ENCODE data around the gene STAM.

STAM gene

DNA sequence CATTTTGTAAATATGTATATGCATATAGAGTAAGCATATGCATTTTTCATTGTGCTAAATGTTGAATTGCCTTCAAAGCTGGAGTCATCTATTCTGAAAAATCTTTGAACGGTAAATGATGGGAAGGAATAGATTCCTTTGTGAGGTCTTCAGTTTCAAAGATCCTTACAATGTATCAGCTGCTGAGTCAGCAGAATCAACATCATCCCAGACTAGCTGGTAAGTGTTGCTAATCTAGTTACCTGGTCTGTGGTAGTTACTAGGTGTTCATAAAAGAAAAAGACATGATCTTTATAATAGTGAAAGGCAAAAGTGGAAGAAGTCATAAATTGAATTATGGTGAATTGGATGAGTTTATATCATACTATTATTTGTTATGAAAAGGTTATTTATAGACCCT, 10.6 kb upstream of the STAM start:
- peak; percentile 48 for FAIRE-seq
- no peak for TF ChIP-seq POLR2A (IDR thresholded peaks at IDR 0.05; ENCODE audit: low read depth, low read length)
- no peak for DNase-seq (ENCODE audit: insufficient read length, low spot score)

DNA sequence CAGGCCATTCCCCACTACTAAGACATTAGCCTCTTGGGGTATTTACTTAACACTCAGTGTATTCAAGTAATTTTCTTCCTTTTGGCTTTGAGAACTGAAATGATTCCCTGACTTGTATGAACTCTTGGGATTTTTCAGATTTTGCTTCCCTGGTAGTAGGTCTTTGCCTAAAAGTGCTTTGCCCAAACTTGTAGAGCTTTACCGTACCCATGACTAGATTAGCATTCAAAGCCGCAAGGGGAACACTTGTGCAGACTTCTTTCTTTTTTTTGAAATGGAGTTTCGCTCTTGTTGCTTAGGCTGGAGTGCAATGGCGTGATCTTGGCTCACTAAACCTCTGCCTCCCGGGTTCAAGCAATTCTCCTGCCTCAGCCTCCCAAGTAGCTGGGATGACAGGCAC, 6.1 kb upstream of the STAM start:
- FAIRE-seq, result no peak
- DNase-seq (ENCODE audit: insufficient read length, low spot score), result no peak
- no peak for TF ChIP-seq POLR2A (IDR thresholded peaks at IDR 0.05; ENCODE audit: low read depth, low read length)

DNA sequence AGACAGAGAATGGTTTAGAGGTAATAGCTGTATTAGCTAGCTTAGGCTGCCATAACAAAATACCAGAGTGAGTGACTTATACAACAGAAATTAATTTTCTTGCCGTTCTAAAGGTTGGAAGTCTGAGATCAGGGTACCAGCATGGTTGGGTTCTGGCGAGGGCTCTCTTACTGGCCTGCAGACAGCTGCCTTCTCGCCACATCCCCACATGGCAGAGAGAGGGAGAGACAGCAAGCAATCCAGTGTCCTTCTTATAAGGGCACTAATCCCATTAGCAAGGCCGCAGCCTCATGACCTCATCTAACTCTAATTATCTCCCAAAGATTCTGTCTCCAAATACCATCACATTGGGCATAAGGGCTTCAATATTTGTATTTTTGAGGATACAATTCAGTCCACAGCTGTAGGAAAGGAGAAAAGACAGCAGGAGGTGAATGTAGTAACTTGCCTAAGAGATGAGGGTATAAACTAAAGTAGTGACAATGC, 3.6 kb upstream of the STAM start:
- no peak for TF ChIP-seq POLR2A (IDR thresholded peaks at IDR 0.05; ENCODE audit: low read depth, low read length)
- DNase-seq (ENCODE audit: insufficient read length, low spot score), result no peak
- no peak for FAIRE-seq

DNA sequence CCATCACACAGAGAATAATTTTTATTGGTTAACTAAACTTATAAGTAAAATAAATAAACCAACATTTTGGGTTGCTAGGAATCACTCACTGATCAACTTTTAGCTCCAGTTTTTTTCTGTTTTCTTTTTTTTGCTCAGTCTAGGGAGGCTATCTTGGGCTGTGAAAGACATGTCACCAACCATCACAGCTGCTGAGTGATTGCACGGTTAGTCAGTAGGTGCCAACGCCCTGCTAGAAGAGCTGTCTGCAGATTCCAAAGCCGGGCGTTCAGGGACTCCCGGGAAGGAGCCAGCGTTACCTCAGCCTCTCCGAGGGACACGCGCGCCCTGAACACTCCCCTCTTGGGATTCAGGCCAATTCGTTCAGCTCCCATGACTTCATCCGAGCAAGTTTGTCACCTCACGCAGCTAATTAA, 604 bp upstream of the STAM start:
- TF ChIP-seq POLR2A (IDR thresholded peaks at IDR 0.05; ENCODE audit: low read depth, low read length), result no peak
- DNase-seq (ENCODE audit: insufficient read length, low spot score) (peak; percentile 63), FAIRE-seq (peak; percentile 88)

DNA sequence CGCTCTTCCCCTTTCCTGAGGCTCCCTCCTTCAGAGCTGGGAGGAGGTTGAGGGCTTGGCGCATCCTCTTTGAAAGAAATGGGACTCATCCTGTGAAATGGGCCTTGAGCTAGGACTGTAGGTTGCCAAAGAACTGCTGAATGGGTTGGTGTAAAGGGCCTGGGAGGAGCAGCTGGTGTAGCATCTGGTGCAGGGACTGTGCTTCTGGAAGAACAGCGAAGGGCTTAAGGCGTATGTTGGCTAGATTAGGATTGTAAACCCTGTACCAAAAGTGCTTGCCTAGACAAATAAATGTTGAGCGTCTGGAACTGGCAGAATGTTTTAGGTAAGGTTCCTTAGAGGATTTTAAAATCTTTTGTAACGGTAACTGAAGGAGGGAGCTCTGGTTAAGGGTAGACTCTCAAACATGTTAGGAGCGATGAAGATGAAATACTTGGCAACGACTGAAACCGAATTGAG, 563 bp downstream of the STAM start:
- TF ChIP-seq POLR2A (IDR thresholded peaks at IDR 0.05; ENCODE audit: low read depth, low read length), result no peak
- FAIRE-seq, result peak; percentile 50

DNA sequence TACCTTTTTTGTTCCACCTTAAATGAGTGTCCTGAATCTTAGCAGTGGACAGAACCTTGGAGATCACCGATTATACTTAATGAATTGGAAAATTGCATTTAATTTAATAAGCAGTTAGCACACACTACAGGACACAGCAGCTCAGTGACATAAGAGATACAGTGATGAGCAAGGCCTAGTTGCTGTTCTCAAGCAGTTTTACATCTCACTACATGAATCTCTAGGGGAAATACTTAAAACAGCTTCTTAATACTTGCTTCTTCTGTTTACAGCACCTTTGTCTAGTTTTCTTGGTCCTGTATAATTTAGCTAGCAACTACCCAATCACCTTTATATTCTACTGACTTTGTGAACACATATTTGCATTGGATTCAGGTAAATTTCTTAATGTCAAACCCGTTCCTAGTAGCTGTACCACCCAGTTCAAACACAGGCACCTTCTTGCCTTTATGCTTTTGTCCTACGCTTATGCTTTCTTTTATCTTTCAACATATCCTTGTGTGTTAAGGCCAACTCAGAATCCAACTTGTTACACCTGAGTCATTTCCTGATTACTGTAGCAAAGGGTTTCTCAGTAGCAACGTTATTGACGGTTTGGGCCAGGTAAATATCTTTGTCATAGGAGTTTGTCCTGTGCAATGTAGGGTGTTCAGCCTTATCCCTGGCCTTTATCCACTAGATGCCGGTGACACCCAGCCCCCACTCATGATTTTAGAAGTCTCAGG, 1.8 kb downstream of the STAM start:
- DNase-seq (ENCODE audit: insufficient read length, low spot score), result no peak
- TF ChIP-seq POLR2A (IDR thresholded peaks at IDR 0.05; ENCODE audit: low read depth, low read length), result no peak
- peak; percentile 84 for FAIRE-seq

More for the DNA sequence above, 563 bp downstream of the STAM start:
- no peak for DNase-seq (ENCODE audit: insufficient read length, low spot score)

DNA sequence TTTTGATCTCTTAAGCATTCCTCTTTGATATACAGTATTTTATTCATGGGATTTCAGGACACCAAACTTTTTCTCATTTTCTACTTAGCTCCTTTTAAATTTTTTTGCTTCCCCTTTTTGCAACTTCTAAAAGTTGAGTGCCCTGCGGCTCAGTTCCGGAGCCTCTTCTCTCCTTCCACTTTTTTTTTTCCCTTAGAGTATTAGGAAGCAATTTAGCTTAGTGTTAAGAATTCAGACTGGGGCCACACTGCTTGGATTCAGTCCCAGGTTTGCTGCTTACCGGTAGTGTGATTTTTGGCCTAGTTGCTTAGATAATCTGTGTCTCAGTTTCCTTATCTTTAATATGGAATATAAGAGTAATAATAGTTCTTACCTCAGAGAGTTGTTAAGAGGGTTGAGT, 3.4 kb downstream of the STAM start:
- no peak for TF ChIP-seq POLR2A (IDR thresholded peaks at IDR 0.05; ENCODE audit: low read depth, low read length)
- no peak for FAIRE-seq
- no peak for DNase-seq (ENCODE audit: insufficient read length, low spot score)

DNA sequence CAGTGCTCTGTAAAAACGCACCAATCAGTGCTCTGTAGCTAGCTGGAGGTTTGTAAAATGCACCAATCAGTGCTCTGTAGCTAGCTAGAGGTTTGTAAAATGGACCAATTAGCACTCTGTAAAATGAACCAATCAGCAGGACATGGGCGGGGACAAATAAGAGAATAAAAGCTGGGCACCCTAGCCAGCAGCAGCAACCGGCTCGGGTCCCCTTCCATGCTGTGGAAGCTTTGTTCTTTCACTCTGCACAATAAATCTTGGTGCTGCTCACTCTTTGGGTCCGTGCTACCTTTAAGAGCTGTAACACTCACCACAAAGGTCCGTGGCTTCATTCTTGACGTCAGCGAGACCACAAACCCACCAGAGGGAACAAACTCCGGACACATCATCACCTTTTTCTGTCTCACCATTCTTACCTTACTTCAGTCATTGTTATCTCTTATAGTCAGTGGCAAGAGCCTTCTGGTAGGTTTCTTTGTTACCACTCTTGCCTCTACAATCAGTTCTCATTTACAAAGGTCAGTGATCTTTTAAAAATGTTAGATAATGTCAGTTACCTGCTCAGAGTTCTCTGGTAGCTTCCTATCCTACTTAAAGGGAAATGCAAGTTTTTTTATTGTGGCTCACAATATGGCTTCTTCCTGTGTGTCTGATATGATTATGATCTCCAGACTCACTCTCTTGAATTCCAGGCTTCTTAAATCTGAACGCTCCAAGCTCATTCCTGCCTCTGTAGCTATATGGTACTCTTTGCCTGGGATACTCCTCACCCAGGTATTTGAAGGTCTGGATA, 4.5 kb downstream of the STAM start:
- TF ChIP-seq POLR2A (IDR thresholded peaks at IDR 0.05; ENCODE audit: low read depth, low read length), result no peak
- peak; percentile 53 for FAIRE-seq
- DNase-seq (ENCODE audit: insufficient read length, low spot score), result no peak

DNA sequence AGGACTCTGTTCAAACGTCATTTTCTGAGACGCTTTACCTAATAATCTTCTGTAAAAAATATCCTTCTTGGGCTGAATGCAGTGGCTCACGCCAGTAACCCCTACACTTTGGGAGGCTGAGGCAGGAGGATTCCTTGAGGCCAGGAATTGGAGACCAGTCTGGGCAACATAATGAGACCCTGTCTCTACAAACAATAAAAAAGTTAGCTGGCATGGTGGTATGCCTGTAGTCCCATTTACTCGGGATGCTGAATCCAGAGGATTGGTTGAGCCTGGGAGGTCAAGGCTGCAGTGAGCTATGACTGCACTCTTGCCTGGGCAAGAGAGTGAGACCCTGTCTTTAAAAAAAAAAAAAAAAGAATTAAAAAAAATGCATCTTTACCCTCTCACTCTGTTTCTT, 5.1 kb downstream of the STAM start:
- FAIRE-seq (no peak), DNase-seq (ENCODE audit: insufficient read length, low spot score) (no peak)
- no peak for TF ChIP-seq POLR2A (IDR thresholded peaks at IDR 0.05; ENCODE audit: low read depth, low read length)

DNA sequence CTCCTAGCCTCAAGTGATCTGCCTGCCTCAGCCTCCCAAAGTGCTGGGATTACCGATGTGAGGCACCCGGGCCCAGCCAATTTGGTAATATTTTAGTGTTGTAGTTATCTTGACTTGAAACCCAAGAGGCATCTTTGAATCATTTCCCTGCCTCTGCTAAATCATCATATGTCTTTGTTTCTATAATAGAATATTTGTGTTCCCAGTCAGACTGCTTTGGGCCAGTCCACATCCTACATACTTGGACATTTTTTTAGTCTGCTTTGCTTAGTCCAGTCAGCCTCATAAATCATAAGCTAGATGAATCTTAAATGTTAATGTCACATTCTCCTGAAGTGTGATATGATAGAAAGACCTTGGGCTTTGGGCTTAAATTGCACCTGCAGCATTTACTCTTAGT, 5.9 kb downstream of the STAM start:
- TF ChIP-seq POLR2A (IDR thresholded peaks at IDR 0.05; ENCODE audit: low read depth, low read length), result no peak
- no peak for FAIRE-seq
- no peak for DNase-seq (ENCODE audit: insufficient read length, low spot score)

DNA sequence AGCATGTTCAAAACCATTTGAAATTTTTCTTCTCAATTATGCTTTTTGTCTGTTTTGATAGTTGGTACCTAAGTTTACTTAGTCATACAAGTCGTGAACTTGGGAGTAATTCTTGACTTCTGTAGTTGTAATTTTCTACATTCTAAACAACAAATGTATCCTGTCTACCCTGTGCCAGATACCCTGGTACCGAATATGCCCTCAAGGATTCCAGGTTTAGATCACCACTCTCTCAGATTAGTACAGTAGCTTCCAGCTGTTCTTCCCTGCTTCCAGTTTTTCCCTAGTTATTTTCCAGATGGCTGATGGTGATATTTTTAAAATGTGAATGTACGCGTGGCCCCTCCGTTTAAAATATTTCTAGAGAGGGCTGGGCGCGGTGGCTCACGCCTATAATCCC, 6.5 kb downstream of the STAM start:
- DNase-seq (ENCODE audit: insufficient read length, low spot score) (no peak), FAIRE-seq (no peak)

DNA sequence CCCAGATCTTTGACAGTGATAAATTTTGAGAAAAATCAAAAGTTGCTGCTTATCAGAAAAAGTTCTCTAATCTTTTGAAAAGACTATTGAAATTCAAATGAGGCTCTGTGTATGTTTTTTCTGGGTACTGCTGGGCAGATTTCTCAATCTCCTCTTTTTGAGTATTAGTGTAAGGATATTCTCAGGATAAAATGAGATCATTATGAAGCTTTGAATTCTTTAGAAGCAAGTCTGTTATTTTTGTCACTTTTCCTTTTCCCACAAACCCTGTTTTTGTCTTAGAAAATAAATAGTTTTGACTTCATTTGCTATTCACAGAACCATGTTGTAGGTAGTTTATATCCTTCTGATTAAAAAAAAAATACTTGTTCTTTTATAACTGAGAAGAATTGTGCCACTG, 7.9 kb downstream of the STAM start:
- FAIRE-seq, result no peak
- no peak for TF ChIP-seq POLR2A (IDR thresholded peaks at IDR 0.05; ENCODE audit: low read depth, low read length)
- DNase-seq (ENCODE audit: insufficient read length, low spot score), result no peak

More for the DNA sequence above, 6.5 kb downstream of the STAM start:
- TF ChIP-seq POLR2A (IDR thresholded peaks at IDR 0.05; ENCODE audit: low read depth, low read length), result no peak

DNA sequence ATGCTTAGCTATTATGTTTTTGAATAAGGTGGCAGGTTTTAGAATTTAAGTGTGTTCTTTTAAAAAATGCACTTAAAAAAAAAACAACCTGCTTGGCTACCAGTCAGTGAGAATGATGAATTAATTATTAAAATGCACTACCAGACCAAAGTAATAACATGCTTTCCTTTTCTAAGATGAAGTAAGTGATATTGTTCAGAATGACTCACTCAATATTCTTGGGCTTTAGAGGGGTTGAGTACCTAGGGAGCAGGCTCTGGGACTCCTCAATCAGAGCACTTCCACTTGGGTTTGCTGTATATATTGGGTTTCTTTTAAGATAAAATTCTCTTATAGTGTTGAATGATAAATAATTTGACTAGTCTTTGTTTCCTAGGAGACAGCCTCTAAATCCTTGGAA, 8.6 kb downstream of the STAM start:
- TF ChIP-seq POLR2A (IDR thresholded peaks at IDR 0.05; ENCODE audit: low read depth, low read length), result no peak
- FAIRE-seq (no peak), DNase-seq (ENCODE audit: insufficient read length, low spot score) (no peak)

DNA sequence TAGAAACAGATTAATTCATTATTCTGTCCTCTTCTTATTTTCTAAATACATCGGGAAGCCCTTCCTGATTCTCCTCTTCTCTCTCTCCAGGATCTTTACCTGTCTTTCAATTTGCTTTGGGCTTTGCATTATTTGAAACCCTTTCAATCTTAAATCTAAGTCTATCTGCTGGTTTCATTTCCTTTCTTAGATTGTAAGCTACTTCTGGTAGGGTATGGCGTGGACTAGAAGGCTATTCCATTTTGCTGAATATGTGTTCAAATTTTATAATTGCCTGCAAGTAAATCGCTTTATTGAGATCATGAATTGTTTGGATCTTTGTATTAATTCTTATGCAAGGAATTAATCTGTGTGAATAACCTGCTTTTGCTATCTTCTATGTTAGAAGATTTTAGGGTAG, 11.1 kb downstream of the STAM start:
- DNase-seq (ENCODE audit: insufficient read length, low spot score), result no peak
- no peak for TF ChIP-seq POLR2A (IDR thresholded peaks at IDR 0.05; ENCODE audit: low read depth, low read length)
- FAIRE-seq, result peak; percentile 67
